Mesenchymal stem cell (in vitro differentiated cells and primary cell): ENCODE measurements around the gene MGLL.
A peak's percentile ranks its signal among the peaks of the same experiment; 100 is the strongest.

Source experiments
- DNase-seq: peaks from one replicate; pipeline ENCODE4 v3.0.0-alpha.2; 2013
- H2AFZ ChIP-seq: one replicate; pipeline ENCODE4 v1.6.1; 2013; ENCODE audit warnings: low read depth, mild to moderate bottlenecking, control low read depth, inconsistent platforms, low read length, moderate library complexity
- H2AK5ac ChIP-seq: 2 replicates; pipeline ENCODE4 v1.6.1; 2013; ENCODE audit warnings: low read length, moderate library complexity, mild to moderate bottlenecking, inconsistent platforms; ENCODE audit not compliant: severe bottlenecking
- H2BK120ac ChIP-seq: one replicate; pipeline ENCODE4 v1.6.1; 2013; ENCODE audit warnings: low read depth, mild to moderate bottlenecking, inconsistent platforms, low read length, moderate library complexity
- H2BK12ac ChIP-seq, 2 experiments: one replicate each; pipeline ENCODE4 v1.6.1; 2013; ENCODE audit warnings: inconsistent platforms in 2 of 2, low read length in 2 of 2, mild to moderate bottlenecking in 2 of 2, moderate library complexity in 2 of 2, control low read depth in 1 of 2
- H2BK15ac ChIP-seq: one replicate; pipeline ENCODE4 v1.6.1; 2013; ENCODE audit warnings: mild to moderate bottlenecking, low read depth, inconsistent platforms; ENCODE audit not compliant: poor library complexity, severe bottlenecking
- H2BK5ac ChIP-seq: 2 replicates; pipeline ENCODE4 v1.6.1; 2013; ENCODE audit warnings: low read depth, mild to moderate bottlenecking, low read length, control low read depth, inconsistent platforms; ENCODE audit not compliant: poor library complexity, severe bottlenecking
- H3K14ac ChIP-seq, 2 experiments: one replicate each; pipeline ENCODE4 v1.6.1; 2013; ENCODE audit warnings: inconsistent platforms in 2 of 2, low read length in 2 of 2, control low read depth in 1 of 2, mild to moderate bottlenecking in 1 of 2, moderate library complexity in 1 of 2
- H3K18ac ChIP-seq, 2 experiments: one replicate each; pipeline ENCODE4 v1.6.1; 2013; ENCODE audit warnings: inconsistent platforms in 2 of 2, low read length in 2 of 2, control low read depth in 1 of 2, low read depth in 1 of 2, mild to moderate bottlenecking in 1 of 2
- H3K23ac ChIP-seq, 2 experiments: one replicate each; pipeline ENCODE4 v1.6.1; 2013; ENCODE audit warnings: inconsistent platforms in 2 of 2, low read length in 2 of 2, mild to moderate bottlenecking in 2 of 2, moderate library complexity in 2 of 2, control low read depth in 1 of 2
- H3K27ac ChIP-seq: 2 replicates; pipeline ENCODE4 v1.5.1; 2013; ENCODE audit warnings: mild to moderate bottlenecking, moderate library complexity, low read length, control low read depth, inconsistent platforms; ENCODE audit not compliant: poor library complexity, severe bottlenecking
- H3K27me3 ChIP-seq, 2 experiments: 2 replicates each; pipeline versions ENCODE4 v1.6.1 to v1.7.0; 2013; ENCODE audit warnings: low read length in 2 of 2, mild to moderate bottlenecking in 2 of 2, moderate library complexity in 2 of 2, control low read depth in 1 of 2, inconsistent platforms in 1 of 2; ENCODE audit not compliant: control insufficient read depth in 1 of 2, insufficient read depth in 1 of 2
- H3K36me3 ChIP-seq, 2 experiments: 2 replicates each; pipeline versions ENCODE4 v1.6.1 to v1.7.0; 2013; ENCODE audit warnings: low read length in 2 of 2, control low read depth in 1 of 2, inconsistent platforms in 1 of 2, low read depth in 1 of 2, mild to moderate bottlenecking in 1 of 2; ENCODE audit not compliant: insufficient read depth in 2 of 2, control insufficient read depth in 1 of 2
- H3K4ac ChIP-seq, 2 experiments: one replicate each; pipeline ENCODE4 v1.6.1; 2013; ENCODE audit warnings: inconsistent platforms in 2 of 2, low read length in 2 of 2, mild to moderate bottlenecking in 2 of 2, moderate library complexity in 2 of 2, control low read depth in 1 of 2, low read depth in 1 of 2
- H3K4me1 ChIP-seq: 2 replicates; pipeline ENCODE4 v1.6.1; 2013; ENCODE audit warnings: low read depth, low read length, control low read depth; ENCODE audit not compliant: control insufficient read depth, insufficient read depth
- H3K4me2 ChIP-seq: 2 replicates; pipeline ENCODE4 v1.6.1; 2013; ENCODE audit warnings: low read length, mild to moderate bottlenecking, inconsistent platforms; ENCODE audit not compliant: poor library complexity, severe bottlenecking
- H3K4me3 ChIP-seq, 2 experiments: 2 replicates each; pipeline versions ENCODE4 v1.5.1 to v1.7.0; 2013; ENCODE audit warnings: low read length in 2 of 2, mild to moderate bottlenecking in 2 of 2, control low read depth in 1 of 2, low read depth in 1 of 2; ENCODE audit not compliant: insufficient read depth in 1 of 2
- H3K79me1 ChIP-seq: replicated peaks from 2 replicates; pipeline ENCODE4 v1.6.1; 2013; ENCODE audit warnings: mild to moderate bottlenecking, control low read depth, low read length, inconsistent platforms; ENCODE audit not compliant: poor library complexity, severe bottlenecking
- H3K9ac ChIP-seq: 2 replicates; pipeline ENCODE4 v1.7.0; 2013; ENCODE audit warnings: mild to moderate bottlenecking, low read length, moderate library complexity
- H3K9me3 ChIP-seq: 2 replicates; pipeline ENCODE4 v1.7.0; 2013; ENCODE audit warnings: mild to moderate bottlenecking, low read length; ENCODE audit not compliant: control insufficient read depth
- H4K8ac ChIP-seq: one replicate; pipeline ENCODE4 v1.6.1; 2013; ENCODE audit warnings: inconsistent platforms, mild to moderate bottlenecking, low read length, moderate library complexity
- H4K91ac ChIP-seq: one replicate; pipeline ENCODE4 v1.6.1; 2013; ENCODE audit warnings: mild to moderate bottlenecking, low read length, inconsistent platforms
- WGBS: methylation state at CpG from one replicate; pipeline ENCODE4 v1.1.7; 2013; ENCODE audit warnings: mixed read lengths; 5-methylcytosine and 5-hydroxymethylcytosine counted together

Gene MGLL

DNA sequence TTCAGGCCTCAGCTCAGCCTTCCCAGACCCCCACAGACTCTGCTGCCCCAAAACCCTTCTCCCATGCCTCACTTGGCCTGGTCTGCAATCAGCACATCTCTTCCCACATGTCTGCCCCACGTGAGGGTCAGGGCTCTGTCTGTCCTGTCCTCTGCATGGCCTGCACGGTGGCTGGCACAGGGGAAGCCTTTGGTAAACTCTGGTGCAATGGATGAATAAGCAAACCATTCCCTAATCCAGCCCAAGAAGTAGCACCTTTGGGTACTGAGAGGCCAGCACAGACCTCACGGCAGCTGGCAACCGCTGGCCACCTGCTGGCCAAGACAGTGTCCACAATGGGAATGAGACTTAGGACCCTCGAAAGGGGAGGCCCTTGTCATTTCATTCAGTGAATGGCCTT, 121.9 kb downstream of the MGLL start:
- Histone ChIP-seq H3K79me1 (peaks cover 29% of the 10 kb centered on the region), H3K14ac (peak overlapping the region in 1 of 2 experiments; percentile 53), H2BK15ac (no peak overlapping the region), H3K9me3 (no peaks in the 10 kb centered on the region), H3K27ac (no peak overlapping the region), H3K4me1 (peaks cover 42% of the 10 kb centered on the region), H2AFZ (no peak overlapping the region), H3K4ac (no peak overlapping the region), H4K8ac (peak overlapping the region; percentile 19), H2AK5ac (no peak overlapping the region), H3K9ac (no peak overlapping the region), H3K23ac (no peak overlapping the region), H3K18ac (no peak overlapping the region), H2BK12ac (no peak overlapping the region), H3K27me3 (no peaks in the 10 kb centered on the region), H3K4me3 (no peak overlapping the region), H2BK120ac (no peak overlapping the region), H2BK5ac (no peak overlapping the region), H3K4me2 (no peak overlapping the region), H4K91ac (no peak overlapping the region), H3K36me3 (peaks cover 7 to 32% of the 10 kb centered on the region in 2 experiments)
- DNase-seq = no peak
- WGBS = 80% methylated on average over 5 of the region's 5 CpGs

DNA sequence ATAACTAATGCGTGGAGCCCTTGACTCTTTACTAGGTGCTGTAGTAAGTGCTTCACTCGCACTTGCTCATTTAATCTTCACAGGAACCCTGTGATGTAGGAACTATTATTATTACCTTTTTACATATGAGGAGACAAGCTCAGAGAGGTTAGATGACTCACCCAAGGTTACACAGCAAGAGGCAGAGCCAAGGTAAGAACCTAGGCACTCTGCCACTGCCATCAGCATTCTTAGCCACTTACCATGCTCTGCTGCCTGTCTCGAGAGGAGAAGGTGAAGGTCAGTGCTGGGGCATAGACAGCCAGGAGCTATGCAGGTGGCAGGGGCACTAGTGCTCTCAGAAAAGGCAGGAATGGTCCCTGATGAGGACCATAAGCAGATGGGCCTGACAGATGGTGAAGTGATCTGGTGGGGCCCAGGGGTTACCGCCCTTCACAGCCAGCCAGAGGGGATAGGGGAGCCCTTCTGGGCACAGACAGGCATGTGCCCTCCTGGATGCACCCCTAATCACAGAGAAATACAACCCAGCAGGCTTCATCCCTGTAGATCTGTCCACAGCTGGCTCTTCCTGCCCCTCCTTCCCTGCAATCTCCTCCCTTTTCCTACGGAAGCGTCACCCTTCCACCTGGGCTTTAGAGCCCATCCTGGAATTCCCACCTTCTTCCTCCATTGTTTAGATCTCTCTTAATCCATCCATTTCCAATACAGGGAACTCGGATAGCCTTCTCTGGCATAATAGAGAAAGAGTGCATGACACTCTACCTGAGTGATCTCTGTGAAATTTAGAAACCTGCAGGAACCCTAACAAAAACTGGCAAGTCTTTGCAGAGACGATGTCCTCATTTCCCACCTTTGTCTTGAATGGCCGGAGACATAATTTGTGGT, 122.7 kb downstream of the MGLL start:
- 90% methylated on average over 9 of the region's 9 CpGs for whole genome bisulfite sequencing
- H3K79me1 ChIP-seq = peaks cover 33% of the 10 kb centered on the region
- H2AK5ac ChIP-seq = peak overlapping the region; percentile 11
- peak overlapping the region; percentile 60 for H4K8ac ChIP-seq
- no peak for DNase-seq
- H3K14ac ChIP-seq = no peak overlapping the region
- H3K4me2 ChIP-seq = no peak overlapping the region
- no peak overlapping the region for H3K23ac ChIP-seq
- peaks cover 4 to 38% of the 10 kb centered on the region in 2 experiments for H3K36me3 ChIP-seq
- no peaks in the 10 kb centered on the region for H3K27me3 ChIP-seq
- peak overlapping the region; percentile 64 for H3K9ac ChIP-seq
- H3K27ac ChIP-seq = peak overlapping the region; percentile 19
- peak overlapping the region; percentile 57 for H4K91ac ChIP-seq
- H3K18ac ChIP-seq = no peak overlapping the region
- no peak overlapping the region for H2AFZ ChIP-seq
- peak overlapping the region; percentile 51 to 72 for H2BK12ac ChIP-seq
- H3K4me3 ChIP-seq = no peak overlapping the region
- no peak overlapping the region for H3K4ac ChIP-seq
- no peak overlapping the region for H2BK15ac ChIP-seq
- H2BK120ac ChIP-seq = no peak overlapping the region
- H2BK5ac ChIP-seq = no peak overlapping the region
- H3K4me1 ChIP-seq = peaks cover 44% of the 10 kb centered on the region
- H3K9me3 ChIP-seq = no peaks in the 10 kb centered on the region

GRCh38 chr3:127698691-127699415, 123.5 kb downstream of the MGLL start:
- H3K18ac ChIP-seq = no peak overlapping the region
- H3K23ac ChIP-seq = no peak overlapping the region
- H4K91ac ChIP-seq = no peak overlapping the region

DNA sequence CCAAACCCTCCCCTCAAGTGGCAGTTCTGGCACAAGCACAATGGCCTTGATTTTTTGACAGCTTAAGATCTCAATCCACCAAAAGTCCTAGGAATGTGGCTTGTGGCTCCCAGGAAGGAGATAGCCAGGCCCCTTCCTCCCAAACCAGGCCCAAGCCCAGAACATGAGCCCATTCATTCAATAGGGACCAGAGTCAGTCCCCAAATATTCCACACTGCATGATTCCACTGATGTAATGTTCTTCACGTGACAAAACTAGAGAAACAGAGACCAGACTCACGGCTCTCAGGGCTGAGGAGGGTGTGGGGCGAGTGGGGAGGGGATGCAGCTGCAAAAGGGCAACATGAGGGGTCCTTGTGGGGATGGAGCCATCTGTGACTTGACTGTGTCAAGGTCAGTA, 124.0 kb downstream of the MGLL start:
- no peak for DNase-seq
- peak overlapping the region; percentile 20 to 84 for H3K4ac ChIP-seq
- no peak overlapping the region for H2BK15ac ChIP-seq
- no peak overlapping the region for H3K14ac ChIP-seq
- peaks cover 47% of the 10 kb centered on the region for H3K4me1 ChIP-seq
- H2AK5ac ChIP-seq = peak overlapping the region; percentile 14
- H2BK5ac ChIP-seq = no peak overlapping the region
- H4K8ac ChIP-seq = peak overlapping the region; percentile 98
- H3K79me1 ChIP-seq = peaks cover 35% of the 10 kb centered on the region
- no peak overlapping the region for H2AFZ ChIP-seq
- H3K18ac ChIP-seq = peak overlapping the region; percentile 11 to 64
- peak overlapping the region; percentile 64 for H3K9ac ChIP-seq
- no peak overlapping the region for H3K23ac ChIP-seq
- H3K4me2 ChIP-seq = no peak overlapping the region
- peak overlapping the region; percentile 52 for H3K27ac ChIP-seq
- no peaks in the 10 kb centered on the region for H3K9me3 ChIP-seq
- H2BK120ac ChIP-seq = no peak overlapping the region
- H3K27me3 ChIP-seq = no peaks in the 10 kb centered on the region
- H3K36me3 ChIP-seq = peaks cover 14 to 45% of the 10 kb centered on the region in 2 experiments
- peak overlapping the region; percentile 94 for H4K91ac ChIP-seq
- H2BK12ac ChIP-seq = peak overlapping the region; percentile 69 to 79
- WGBS = 91% methylated on average over 3 of the region's 3 CpGs
- H3K4me3 ChIP-seq = no peak overlapping the region

More at GRCh38 chr3:127698691-127699415, 123.5 kb downstream of the MGLL start:
- no peak overlapping the region for H3K4me3 ChIP-seq
- H3K79me1 ChIP-seq = peaks cover 33% of the 10 kb centered on the region
- no peak overlapping the region for H3K14ac ChIP-seq
- H2BK5ac ChIP-seq = peak overlapping the region; percentile 35
- H3K9ac ChIP-seq = peak overlapping the region; percentile 64
- WGBS = 92% methylated on average over 5 of the region's 6 CpGs
- no peak overlapping the region for H2BK15ac ChIP-seq
- peaks cover 9 to 41% of the 10 kb centered on the region in 2 experiments for H3K36me3 ChIP-seq
- H2BK12ac ChIP-seq = peak overlapping the region in 1 of 2 experiments; percentile 67
- H2AK5ac ChIP-seq = peak overlapping the region; percentile 82
- H2AFZ ChIP-seq = no peak overlapping the region
- peaks cover 47% of the 10 kb centered on the region for H3K4me1 ChIP-seq
- no peak overlapping the region for H2BK120ac ChIP-seq
- peak overlapping the region; percentile 68 for H3K27ac ChIP-seq
- no peak overlapping the region for H3K4me2 ChIP-seq
- no peak for DNase-seq
- H3K9me3 ChIP-seq = no peaks in the 10 kb centered on the region
- no peak overlapping the region for H4K8ac ChIP-seq
- H3K27me3 ChIP-seq = no peaks in the 10 kb centered on the region
- H3K4ac ChIP-seq = peak overlapping the region; percentile 30 to 84
